ENCODE measurements around the gene PLXNA4. TPM values are rescaled to one million over a fixed set of nuclear protein-coding genes. Genes with fewer than 3 reads are reported as not detected.

Gene PLXNA4
- polyA plus RNA-seq, 1 donor (not counting 4 experiments of a cell fraction or from before 2014, with no cell fraction given), result 0.01 TPM

DNA sequence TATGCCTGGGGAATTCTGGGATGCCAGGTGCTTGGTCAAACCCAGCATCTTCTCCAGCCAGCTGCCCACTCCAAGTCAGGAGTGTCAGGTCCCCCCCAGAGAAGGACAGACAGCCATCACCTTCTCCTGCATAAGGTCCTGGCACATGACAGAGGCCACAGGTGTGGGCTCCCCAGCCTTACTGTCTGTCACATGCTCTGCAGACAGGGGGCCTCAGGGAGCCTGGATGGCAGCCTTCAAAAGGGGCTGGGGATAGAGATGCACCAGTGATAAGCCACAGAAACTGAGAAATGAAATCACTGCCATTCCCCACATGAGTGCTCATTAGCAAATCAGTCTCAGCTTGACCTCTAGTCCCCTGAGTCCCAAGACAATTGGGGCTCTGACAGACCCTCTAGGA, 72.9 kb downstream of the PLXNA4 start:
- dilution Hi-C loops (cut with MboI; ENCODE audit: extremely low pct_ligation_motif_present, low sequenced_read_pairs), result no loop called here
- no peak overlapping the region for H3K9ac ChIP-seq (ENCODE audit: control insufficient read depth, extremely low read depth, insufficient read depth, low read length)
- DNase-seq (ENCODE audit: low read depth, low spot score), result no peak
- no peaks in the 10 kb centered on the region for H4K20me1 ChIP-seq (ENCODE audit: control insufficient read depth, extremely low read depth, insufficient read depth, low read length)
- H3K36me3 ChIP-seq (ENCODE audit: control insufficient read depth in 2 of 2, extremely low read depth in 1 of 2, insufficient read depth in 2 of 2, low read length in 2 of 2), result no peaks in the 10 kb centered on the region
- no peak overlapping the region for H2AFZ ChIP-seq (ENCODE audit: control insufficient read depth, low read length)
- H3K4me3 ChIP-seq (ENCODE audit: control insufficient read depth in 2 of 3, extremely low read depth in 1 of 3, insufficient read depth in 2 of 3, low read depth in 1 of 3, low read length in 3 of 3), result no peak overlapping the region
- H3K9me3 ChIP-seq (ENCODE audit: control insufficient read depth, low read depth, low read length), result no peaks in the 10 kb centered on the region
- FAIRE-seq, result no peak
- H3K4me1 ChIP-seq (ENCODE audit: control insufficient read depth, extremely low read depth, insufficient read depth, low read length), result no peaks in the 10 kb centered on the region
- H3K79me2 ChIP-seq (ENCODE audit: control insufficient read depth, insufficient read depth, low read length), result no peaks in the 10 kb centered on the region
- no peak overlapping the region for H3K27ac ChIP-seq (ENCODE audit: control insufficient read depth, insufficient read depth, low read length)
- H3K27me3 ChIP-seq (ENCODE audit: control insufficient read depth, extremely low read depth, insufficient read depth, low read length), result no peaks in the 10 kb centered on the region
- H3K4me2 ChIP-seq (ENCODE audit: control insufficient read depth, extremely low read depth, insufficient read depth, low read depth, low read length), result no peak overlapping the region
- H3K9me1 ChIP-seq (ENCODE audit: control insufficient read depth, extremely low read depth, insufficient read depth, low read length), result no peaks in the 10 kb centered on the region
- TF ChIP-seq, protein P1, sequence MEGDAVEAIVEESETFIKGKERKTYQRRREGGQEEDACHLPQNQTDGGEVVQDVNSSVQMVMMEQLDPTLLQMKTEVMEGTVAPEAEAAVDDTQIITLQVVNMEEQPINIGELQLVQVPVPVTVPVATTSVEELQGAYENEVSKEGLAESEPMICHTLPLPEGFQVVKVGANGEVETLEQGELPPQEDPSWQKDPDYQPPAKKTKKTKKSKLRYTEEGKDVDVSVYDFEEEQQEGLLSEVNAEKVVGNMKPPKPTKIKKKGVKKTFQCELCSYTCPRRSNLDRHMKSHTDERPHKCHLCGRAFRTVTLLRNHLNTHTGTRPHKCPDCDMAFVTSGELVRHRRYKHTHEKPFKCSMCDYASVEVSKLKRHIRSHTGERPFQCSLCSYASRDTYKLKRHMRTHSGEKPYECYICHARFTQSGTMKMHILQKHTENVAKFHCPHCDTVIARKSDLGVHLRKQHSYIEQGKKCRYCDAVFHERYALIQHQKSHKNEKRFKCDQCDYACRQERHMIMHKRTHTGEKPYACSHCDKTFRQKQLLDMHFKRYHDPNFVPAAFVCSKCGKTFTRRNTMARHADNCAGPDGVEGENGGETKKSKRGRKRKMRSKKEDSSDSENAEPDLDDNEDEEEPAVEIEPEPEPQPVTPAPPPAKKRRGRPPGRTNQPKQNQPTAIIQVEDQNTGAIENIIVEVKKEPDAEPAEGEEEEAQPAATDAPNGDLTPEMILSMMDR (optimal IDR thresholded peaks at IDR 0.05 in 1 of 3, IDR thresholded peaks at IDR 0.05 in 1 of 3, conservative IDR thresholded peaks at IDR 0.05 in 1 of 3; ENCODE audit: extremely low read depth in 1 of 3, insufficient read depth in 2 of 3, low read length in 3 of 3), result no peak

DNA sequence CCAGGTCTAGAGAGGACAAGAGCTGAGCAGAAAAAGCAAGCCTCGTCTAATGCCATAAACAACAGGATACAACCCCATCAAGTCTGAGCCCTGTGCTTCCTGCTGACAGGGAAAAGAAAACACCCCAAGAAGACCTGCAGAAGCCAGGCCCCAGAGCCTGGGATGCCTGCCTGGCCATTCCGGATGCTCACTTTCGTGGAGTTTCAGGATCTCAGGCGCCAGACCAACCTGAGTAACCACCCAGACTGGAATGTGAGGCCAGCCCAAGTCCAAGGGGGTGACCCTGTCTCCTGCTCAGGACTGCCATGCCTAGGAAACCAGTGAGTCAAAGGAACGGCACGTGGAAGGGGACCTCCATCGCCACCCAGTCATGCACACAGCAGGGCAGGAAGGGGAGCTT, 74.3 kb downstream of the PLXNA4 start:
- Histone ChIP-seq H3K9ac (ENCODE audit: control insufficient read depth, extremely low read depth, insufficient read depth, low read length) (no peak overlapping the region), H3K9me3 (ENCODE audit: control insufficient read depth, low read depth, low read length) (no peaks in the 10 kb centered on the region), H3K79me2 (ENCODE audit: control insufficient read depth, insufficient read depth, low read length) (no peaks in the 10 kb centered on the region), H3K36me3 (ENCODE audit: control insufficient read depth in 2 of 2, extremely low read depth in 1 of 2, insufficient read depth in 2 of 2, low read length in 2 of 2) (no peaks in the 10 kb centered on the region), H3K27ac (ENCODE audit: control insufficient read depth, insufficient read depth, low read length) (no peak overlapping the region), H3K4me1 (ENCODE audit: control insufficient read depth, extremely low read depth, insufficient read depth, low read length) (no peaks in the 10 kb centered on the region), H3K9me1 (ENCODE audit: control insufficient read depth, extremely low read depth, insufficient read depth, low read length) (no peaks in the 10 kb centered on the region), H4K20me1 (ENCODE audit: control insufficient read depth, extremely low read depth, insufficient read depth, low read length) (no peaks in the 10 kb centered on the region), H3K4me2 (ENCODE audit: control insufficient read depth, extremely low read depth, insufficient read depth, low read depth, low read length) (no peak overlapping the region), H3K4me3 (ENCODE audit: control insufficient read depth in 2 of 3, extremely low read depth in 1 of 3, insufficient read depth in 2 of 3, low read depth in 1 of 3, low read length in 3 of 3) (no peak overlapping the region), H2AFZ (ENCODE audit: control insufficient read depth, low read length) (no peak overlapping the region), H3K27me3 (ENCODE audit: control insufficient read depth, extremely low read depth, insufficient read depth, low read length) (peaks cover 5% of the 10 kb centered on the region)
- FAIRE-seq (no peak), DNase-seq (ENCODE audit: low read depth, low spot score) (no peak)
- TF ChIP-seq, protein P1 (optimal IDR thresholded peaks at IDR 0.05 in 1 of 3, IDR thresholded peaks at IDR 0.05 in 1 of 3, conservative IDR thresholded peaks at IDR 0.05 in 1 of 3; ENCODE audit: extremely low read depth in 1 of 3, insufficient read depth in 2 of 3, low read length in 3 of 3), result no peak
- TF ChIP-seq EZH2 (IDR thresholded peaks at IDR 0.05; ENCODE audit: low read length), result no peak
- dilution Hi-C loops (cut with MboI; ENCODE audit: extremely low pct_ligation_motif_present, low sequenced_read_pairs), result no loop called here

Data from keratinocyte (primary cell).